Measurements from ENCODE around the gene NSL1. TPM values are rescaled to one million over a fixed set of nuclear protein-coding genes. Genes with fewer than 3 reads are reported as not detected.

The NSL1 gene
- polyA plus RNA-seq, 1 donor (not counting 4 experiments of a cell fraction or from before 2014, with no cell fraction given): 25.5 TPM

- Histone ChIP-seq H3K9ac (ENCODE audit: control insufficient read depth, extremely low read depth, insufficient read depth, low read length) (no peak overlapping the region), H3K4me2 (ENCODE audit: control insufficient read depth, extremely low read depth, insufficient read depth, low read depth, low read length) (no peak overlapping the region), H3K9me3 (ENCODE audit: control insufficient read depth, low read depth, low read length) (no peaks in the 10 kb centered on the region), H3K4me1 (ENCODE audit: control insufficient read depth, extremely low read depth, insufficient read depth, low read length) (no peaks in the 10 kb centered on the region), H2AFZ (ENCODE audit: control insufficient read depth, low read length) (no peak overlapping the region), H3K27me3 (ENCODE audit: control insufficient read depth, extremely low read depth, insufficient read depth, low read length) (peaks cover 25% of the 10 kb centered on the region), H4K20me1 (ENCODE audit: control insufficient read depth, extremely low read depth, insufficient read depth, low read length) (no peaks in the 10 kb centered on the region), H3K79me2 (ENCODE audit: control insufficient read depth, insufficient read depth, low read length) (no peaks in the 10 kb centered on the region), H3K36me3 (ENCODE audit: control insufficient read depth in 2 of 2, extremely low read depth in 1 of 2, insufficient read depth in 2 of 2, low read length in 2 of 2) (no peaks in the 10 kb centered on the region), H3K9me1 (ENCODE audit: control insufficient read depth, extremely low read depth, insufficient read depth, low read length) (no peaks in the 10 kb centered on the region), H3K27ac (ENCODE audit: control insufficient read depth, insufficient read depth, low read length) (no peak overlapping the region), H3K4me3 (ENCODE audit: control insufficient read depth in 2 of 3, extremely low read depth in 1 of 3, insufficient read depth in 2 of 3, low read depth in 1 of 3, low read length in 3 of 3) (no peak overlapping the region)
- FAIRE-seq (no peak), DNase-seq (ENCODE audit: low read depth, low spot score) (no peak)
- TF ChIP-seq CTCF (optimal IDR thresholded peaks at IDR 0.05 in 1 of 3, IDR thresholded peaks at IDR 0.05 in 1 of 3, conservative IDR thresholded peaks at IDR 0.05 in 1 of 3; ENCODE audit: extremely low read depth in 1 of 3, insufficient read depth in 2 of 3, low read length in 3 of 3) (no peak), EZH2 (IDR thresholded peaks at IDR 0.05; ENCODE audit: low read length) (no peak)
- dilution Hi-C loops (cut with MboI; ENCODE audit: extremely low pct_ligation_motif_present, low sequenced_read_pairs): no loop called here
Measured at GRCh38 chr1:212683357-212683722, 108.2 kb downstream of the NSL1 start.

- Histone ChIP-seq H3K4me2 (ENCODE audit: control insufficient read depth, extremely low read depth, insufficient read depth, low read depth, low read length) (no peak overlapping the region), H3K4me1 (ENCODE audit: control insufficient read depth, extremely low read depth, insufficient read depth, low read length) (no peaks in the 10 kb centered on the region), H4K20me1 (ENCODE audit: control insufficient read depth, extremely low read depth, insufficient read depth, low read length) (no peaks in the 10 kb centered on the region), H3K4me3 (ENCODE audit: control insufficient read depth in 2 of 3, extremely low read depth in 1 of 3, insufficient read depth in 2 of 3, low read depth in 1 of 3, low read length in 3 of 3) (no peak overlapping the region), H3K79me2 (ENCODE audit: control insufficient read depth, insufficient read depth, low read length) (no peaks in the 10 kb centered on the region), H3K9me3 (ENCODE audit: control insufficient read depth, low read depth, low read length) (no peaks in the 10 kb centered on the region), H3K9me1 (ENCODE audit: control insufficient read depth, extremely low read depth, insufficient read depth, low read length) (no peaks in the 10 kb centered on the region), H3K27me3 (ENCODE audit: control insufficient read depth, extremely low read depth, insufficient read depth, low read length) (peaks cover 22% of the 10 kb centered on the region), H3K9ac (ENCODE audit: control insufficient read depth, extremely low read depth, insufficient read depth, low read length) (no peak overlapping the region), H2AFZ (ENCODE audit: control insufficient read depth, low read length) (no peak overlapping the region), H3K36me3 (ENCODE audit: control insufficient read depth in 2 of 2, extremely low read depth in 1 of 2, insufficient read depth in 2 of 2, low read length in 2 of 2) (no peaks in the 10 kb centered on the region), H3K27ac (ENCODE audit: control insufficient read depth, insufficient read depth, low read length) (no peak overlapping the region)
- FAIRE-seq: no peak
- TF ChIP-seq EZH2 (IDR thresholded peaks at IDR 0.05; ENCODE audit: low read length) (no peak), CTCF (optimal IDR thresholded peaks at IDR 0.05 in 1 of 3, IDR thresholded peaks at IDR 0.05 in 1 of 3, conservative IDR thresholded peaks at IDR 0.05 in 1 of 3; ENCODE audit: extremely low read depth in 1 of 3, insufficient read depth in 2 of 3, low read length in 3 of 3) (no peak)
- dilution Hi-C loops (cut with MboI; ENCODE audit: extremely low pct_ligation_motif_present, low sequenced_read_pairs): no loop called here
- no peak for DNase-seq (ENCODE audit: low read depth, low spot score)
Measured at GRCh38 chr1:212680680-212681389, 110.7 kb downstream of the NSL1 start.

Measured in keratinocyte (primary cell).